ENCODE data around the gene NRROS.
"Not testable (repeated sequence)": the region's sequence is repeated elsewhere in the genome, so short reads cannot be mapped to it uniquely, and the experiment has no call there.

The NRROS gene

DNA sequence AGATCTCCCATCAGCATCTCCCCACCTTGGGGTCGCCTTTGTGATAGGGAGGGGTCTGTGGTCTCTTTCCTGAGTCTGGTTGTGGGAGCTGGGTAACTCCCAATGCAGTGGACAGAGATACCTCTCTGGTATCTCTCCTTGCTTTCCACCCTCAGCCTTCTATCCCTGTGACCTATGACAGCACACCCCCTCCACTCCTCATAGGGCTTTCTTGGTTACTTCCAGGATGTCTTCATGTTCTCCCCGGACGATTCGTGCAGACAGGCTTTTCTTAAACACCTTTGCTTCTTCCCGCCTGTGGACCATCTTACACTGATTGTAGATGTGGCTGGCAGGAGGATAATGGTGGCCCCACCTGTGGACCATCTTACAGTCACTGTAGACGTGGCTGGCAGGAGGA lies 14.2 kb upstream of the NRROS start:
- no peak for DNase-seq

DNA sequence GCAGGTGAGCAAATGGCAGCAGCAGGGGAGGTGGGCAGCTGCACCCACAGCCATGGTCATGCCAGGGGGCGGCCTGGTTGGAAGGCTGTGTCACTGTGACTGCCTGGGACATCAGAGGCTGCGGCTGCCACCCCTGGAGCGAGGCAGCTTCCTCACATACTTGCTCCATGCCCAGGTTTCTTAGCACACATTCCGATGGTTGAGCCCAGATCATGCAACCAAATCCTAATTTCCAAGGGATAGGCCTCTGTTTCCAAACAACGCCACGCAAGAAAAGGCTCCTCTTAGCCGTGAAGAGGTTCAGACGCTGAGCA lies 11.6 kb upstream of the NRROS start:
- no peak for DNase-seq

DNA sequence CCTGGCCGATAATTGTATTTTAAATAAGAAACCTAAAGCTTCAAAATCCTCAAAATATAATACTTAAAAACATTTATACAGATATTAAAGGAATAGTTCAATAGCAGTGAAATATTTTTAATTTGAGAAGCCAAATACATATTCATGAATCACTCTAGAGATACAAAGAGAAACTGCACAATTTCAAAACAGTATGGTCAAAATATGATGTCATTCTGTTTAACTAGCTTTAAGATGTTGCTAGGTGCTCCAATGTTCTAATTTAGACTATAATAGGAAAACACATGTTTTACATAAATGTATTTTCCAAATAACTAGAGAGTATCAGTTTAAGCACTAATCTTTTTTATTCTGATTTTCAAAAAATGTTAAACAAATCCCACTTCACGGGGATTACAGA lies 10.3 kb upstream of the NRROS start:
- DNase-seq = no peak

DNA sequence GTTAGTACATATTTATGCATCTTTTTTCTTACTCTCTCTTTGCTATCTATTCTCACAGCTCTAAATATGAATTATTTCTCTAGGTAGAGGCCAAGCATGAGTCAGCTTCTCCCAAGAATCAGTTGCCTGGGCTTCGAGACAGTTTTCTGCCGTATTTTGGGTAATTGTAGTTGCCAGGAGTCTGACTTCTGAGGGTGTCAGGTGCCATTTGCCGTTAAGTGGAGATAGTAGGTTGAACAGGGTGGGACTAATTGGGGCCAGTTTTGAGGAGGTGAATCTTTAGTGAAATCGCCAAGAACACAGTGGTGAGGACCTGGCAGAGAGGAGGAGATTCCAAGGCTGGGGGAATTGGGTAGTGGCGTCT lies 7.8 kb upstream of the NRROS start:
- DNase-seq = no peak

DNA sequence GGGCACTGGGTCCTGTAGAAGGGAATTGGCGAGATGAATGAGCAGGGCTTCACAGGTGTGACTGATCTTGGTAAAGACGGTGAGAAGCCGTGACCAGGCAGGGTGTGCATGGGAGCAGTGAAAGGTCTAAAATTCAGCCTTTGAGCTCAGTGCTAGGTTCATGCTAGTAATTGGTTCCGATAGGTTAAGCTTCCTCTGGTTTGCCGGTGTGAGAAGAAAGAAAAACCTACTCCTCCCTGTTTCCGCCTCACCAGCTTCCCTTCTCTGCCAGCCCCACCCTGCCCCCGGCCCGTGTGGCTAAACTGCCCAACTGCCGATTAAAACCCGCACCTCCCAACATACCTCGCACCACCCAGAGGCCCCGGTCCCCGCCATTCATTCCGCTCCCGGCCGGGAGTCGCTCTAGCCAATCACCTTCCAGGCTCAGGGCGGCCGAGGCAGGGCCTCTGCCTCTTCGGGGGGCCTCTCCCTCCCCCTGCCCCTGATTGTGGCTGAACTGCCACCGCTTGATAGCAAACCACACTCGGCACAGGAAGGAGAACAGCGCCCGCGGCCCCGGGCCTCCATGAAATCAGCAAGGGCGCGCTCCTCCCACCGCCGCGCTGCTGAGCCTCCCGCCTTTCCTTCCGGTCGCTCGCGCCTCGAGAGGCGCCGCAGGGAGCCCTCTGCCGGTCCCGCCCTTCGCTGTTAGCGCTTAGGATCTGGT lies 7.3 kb upstream of the NRROS start:
- DNase-seq = peak; percentile 94

DNA sequence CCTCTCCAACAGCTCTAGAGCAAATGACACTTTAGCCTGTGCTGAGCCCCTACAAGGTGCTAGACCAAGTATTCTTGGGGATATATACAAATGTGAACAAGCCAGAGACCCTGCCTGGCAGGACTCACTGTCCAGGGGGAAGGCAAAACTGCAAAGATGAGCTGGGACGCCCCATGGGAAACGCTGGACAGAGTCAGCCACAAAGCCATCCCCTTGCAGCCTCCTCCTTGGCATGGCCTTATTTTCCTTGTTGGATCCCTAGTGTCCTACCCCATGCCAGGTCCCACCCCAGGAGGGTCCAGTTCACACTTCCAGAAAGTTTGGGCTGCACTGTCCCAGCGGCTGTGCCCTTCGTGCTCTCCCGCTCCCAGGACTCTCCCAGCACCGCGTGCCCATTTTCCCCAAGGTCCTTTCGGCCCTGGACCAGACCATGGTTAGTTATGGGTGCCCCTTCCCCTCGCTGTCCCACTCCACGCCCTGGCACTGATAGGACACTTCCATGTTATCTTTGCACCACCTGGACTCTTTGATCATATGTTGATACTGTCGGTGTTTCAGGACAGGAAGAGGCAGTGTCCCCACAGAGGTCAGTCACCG lies 5.8 kb upstream of the NRROS start:
- no peak for DNase-seq

DNA sequence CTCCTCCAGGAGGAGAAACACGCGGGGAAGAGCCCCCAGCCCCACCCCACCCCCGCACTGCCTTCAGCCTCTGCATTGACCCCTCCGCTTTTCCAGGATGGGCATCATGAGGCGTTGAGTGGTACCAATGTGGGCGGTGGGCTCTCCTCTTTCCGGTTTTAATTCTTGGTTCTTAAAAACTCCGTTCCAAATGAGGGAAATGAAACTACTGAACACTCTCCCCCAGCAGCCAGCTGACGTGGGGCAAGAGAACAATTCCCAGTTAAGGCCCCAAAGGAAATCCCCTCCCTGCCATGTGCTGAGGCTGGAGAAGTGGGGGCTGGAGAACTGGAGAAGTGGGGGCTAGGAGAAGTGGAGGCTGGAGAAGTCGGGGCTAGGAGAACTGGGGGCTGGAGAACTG lies 5.3 kb upstream of the NRROS start:
- no peak for DNase-seq

DNA sequence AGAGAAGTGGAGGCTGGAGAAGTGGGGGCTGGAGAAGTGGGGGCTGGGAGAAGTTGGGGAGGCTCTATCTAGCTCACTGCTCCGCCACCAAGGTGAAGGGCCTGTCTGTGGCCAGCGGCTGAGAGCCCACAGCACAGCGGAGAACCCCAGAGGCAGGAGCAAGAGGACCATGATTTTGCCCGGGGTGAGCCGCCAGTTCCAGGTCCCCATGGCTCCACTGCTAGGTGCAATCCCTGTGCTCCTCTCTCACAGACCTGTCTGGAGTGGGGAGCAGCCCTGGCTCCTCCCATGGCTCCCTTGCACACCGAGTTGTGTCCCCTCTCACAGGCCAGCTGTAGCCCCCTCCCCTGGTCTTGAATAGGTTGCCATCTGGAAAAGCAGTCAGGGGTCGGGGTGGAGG lies 4.7 kb upstream of the NRROS start:
- DNase-seq = no peak

DNA sequence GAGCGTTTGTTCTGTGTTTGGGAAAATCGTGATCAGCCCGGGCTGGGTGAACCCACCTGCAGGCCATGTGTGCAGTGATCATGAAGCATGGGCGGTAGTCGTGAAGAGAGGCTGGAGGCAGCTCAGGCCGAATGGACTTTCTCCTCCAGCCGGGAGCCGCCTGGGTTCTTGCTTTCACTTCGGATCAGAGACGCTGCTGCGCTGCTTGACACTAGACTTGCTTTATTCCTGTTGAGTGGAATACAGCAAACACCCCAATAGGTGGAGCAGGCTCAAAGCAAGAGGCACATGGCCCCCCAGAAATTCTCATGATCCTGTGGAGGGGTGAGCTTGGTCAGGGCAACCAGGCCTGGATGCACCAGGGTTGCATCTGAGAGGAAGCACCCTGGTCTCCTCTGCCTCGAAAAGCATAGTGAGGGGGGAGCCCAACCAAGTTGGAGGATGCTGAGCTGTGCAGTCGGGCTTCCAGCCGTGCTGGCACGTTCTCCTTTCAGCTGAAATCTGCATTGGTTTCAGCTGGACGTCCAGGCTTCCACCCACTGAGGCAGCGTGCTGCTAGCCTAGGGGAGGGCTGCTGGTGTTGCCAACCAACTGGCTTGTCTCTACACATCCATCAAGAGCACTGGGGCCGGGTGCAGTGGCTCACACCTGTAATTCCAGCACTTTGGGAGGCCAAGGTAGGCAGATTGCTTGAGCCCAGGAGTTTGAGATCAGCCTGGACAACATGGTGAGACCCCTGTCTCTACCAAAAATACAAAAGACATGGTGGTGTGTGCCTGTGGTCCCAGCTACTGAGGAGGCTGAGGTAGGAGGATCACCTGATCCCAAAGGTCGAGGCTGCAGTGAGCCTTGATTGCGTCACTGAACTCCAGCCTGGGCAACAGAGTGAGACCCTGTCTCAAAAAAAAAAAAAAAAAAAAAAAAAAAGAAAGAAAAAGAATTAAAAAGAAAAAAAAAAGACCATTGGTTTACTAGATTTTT lies 2.8 kb upstream of the NRROS start:
- no peak for DNase-seq

DNA sequence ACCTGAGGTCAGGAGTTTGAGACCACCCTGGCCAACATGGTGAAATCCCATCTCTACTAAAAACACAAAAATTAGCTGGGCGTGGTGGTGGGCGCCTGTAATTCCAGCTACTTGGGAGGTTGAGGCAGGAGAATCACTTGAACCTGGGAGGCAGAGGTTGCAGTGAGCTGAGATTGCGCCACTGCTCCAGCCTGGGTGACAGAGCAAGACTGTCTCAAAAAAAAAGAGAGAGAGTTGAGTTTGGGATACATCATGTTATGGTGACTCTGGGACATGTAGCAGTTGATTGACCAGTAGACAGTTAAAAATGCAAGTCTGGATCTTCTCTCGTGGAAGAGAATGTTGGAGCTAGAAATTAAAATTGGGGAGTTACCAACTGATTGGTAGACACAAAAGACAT lies 1.6 kb upstream of the NRROS start:
- DNase-seq = not testable (repeated sequence)

DNA sequence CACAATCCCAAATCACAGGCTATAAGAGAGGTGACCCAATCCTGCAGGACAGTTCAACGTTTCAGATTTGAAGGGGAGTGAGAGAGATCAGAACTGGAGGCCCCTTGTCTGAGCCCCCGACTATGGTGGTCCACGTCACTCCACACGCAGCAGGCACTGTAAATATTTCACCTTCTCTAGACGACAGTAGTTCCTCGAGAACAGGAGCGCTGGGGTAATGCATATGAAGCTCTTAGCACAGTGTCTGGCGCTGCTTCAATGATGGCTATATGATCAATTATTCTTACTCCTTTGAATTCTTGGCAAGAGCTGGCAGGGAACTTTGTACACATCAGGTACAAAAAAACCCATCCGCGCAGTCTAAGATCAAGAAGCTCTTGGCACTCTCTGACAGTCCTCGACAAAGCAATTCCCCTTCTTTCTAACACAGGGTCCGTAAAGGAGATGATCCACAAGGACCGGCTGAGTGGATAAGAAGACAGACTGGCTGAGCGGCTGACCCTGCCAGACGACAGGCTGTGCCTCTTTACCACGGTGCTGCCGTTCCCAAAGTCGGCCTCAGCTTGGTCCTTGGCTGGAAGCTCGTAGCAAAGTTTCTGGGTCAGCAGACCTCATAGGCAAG lies 522 bp upstream of the NRROS start:
- DNase-seq = peak; percentile 63

DNA sequence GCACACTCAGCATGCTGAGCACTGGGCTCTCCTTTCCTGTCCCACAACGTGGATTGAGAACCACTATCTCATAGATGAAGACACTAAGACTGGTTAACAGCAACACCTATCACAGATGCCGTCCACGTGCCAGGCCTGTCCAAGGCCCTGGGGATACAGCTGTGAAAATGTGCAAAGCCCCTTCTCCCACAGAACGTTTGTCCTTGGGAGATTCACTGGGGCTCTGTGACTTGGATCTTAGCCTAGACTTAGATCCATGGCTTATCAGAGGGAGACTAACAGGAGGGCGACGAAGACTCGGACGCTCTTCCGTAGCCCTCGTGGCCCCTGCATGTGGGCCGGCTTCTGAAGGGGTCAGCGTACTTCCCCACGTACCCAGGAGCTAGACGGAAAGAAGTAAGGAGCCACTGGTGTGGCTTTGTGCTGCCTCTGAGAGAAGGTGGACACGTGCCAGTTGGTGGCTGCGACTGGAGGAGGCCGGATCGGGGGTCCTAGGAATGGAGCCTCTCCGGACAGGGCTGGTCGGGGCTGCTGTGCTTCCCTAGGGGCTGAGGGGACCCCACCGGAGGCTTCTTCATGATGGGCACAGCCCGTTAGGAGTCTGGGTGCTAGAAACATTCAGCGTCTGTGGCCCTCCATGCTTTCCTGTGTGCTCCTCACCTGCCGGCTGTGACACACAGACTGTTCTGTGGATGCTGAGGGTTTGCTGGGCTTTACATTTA lies 964 bp downstream of the NRROS start:
- DNase-seq = no peak

DNA sequence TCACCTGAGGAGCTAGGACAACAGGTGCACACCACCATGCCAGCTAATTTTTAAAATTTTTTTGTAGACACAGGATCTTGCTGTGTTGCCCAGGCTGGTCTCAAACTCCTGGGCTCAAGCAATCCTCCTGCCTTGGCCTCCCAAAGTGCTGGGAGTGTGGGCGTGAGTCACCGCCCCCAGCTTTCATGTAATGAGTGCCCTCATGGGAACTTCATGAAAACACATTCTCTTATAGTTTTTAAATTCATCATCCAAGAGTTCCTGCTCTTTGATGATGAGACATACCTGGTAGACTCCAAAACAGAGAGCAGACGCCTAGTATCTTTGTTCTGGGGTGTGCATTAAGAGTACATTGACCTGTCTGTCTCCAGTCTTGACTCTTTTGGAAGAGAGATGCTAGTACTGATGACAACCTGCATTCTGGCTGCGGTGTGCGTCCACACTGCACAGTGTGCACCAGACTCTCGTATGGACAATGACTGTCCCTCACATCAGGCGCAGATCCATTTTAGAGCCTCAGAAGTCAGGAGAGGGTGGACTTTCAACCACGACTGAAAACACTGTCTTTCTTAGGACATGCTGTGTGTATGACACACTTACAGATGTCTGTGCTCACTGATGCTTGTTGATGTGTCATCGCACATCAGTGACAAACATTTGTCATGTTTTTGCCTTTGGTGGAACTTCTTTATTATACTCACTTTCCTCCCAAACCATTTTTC lies 2.0 kb downstream of the NRROS start:
- no peak for DNase-seq

DNA sequence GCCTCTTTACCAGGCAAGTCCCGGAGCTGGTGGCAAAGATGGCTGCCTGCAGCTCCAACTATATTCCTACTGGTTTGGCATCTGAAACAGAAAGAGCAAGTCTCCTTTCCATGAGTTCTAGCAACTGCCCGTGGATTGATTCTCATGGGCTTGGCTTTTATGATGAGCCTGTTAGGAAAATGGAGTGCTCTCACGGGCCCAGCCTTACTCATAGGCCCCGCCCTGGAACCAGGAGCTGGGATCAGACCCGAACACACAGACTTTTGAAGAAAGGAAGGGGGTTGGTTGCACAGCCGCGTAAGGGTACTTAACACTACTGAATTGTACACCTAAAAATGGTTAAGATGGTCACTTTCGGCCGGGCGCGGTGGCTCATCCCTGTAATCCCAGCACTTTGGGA lies 2.9 kb downstream of the NRROS start:
- no peak for DNase-seq

DNA sequence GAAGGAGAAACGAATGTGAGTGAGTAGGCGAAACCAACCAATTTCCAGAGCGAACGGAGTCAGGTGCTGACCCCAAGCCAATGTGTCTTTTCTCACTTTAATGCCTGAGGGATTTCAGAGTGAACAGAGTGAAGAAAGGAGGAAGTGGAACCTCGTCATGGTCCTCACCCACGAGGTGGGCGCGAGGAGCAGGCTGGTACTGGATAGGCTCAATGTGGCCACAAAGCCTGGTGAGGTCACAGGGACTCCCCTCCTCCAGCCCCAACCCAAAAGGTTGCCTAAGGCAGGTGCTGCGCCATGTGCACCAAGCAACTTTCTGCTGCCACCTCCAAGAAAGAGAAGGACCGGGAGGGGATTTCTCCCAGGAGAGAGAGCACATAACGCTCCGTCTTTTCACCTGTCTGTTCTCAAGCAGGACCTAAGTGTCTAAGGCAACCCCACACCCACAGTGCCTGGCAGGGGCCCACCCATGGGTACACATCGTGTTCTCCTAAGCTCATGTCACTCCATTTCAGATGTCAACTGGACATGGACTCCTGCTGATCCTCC lies 3.8 kb downstream of the NRROS start:
- DNase-seq = no peak

DNA sequence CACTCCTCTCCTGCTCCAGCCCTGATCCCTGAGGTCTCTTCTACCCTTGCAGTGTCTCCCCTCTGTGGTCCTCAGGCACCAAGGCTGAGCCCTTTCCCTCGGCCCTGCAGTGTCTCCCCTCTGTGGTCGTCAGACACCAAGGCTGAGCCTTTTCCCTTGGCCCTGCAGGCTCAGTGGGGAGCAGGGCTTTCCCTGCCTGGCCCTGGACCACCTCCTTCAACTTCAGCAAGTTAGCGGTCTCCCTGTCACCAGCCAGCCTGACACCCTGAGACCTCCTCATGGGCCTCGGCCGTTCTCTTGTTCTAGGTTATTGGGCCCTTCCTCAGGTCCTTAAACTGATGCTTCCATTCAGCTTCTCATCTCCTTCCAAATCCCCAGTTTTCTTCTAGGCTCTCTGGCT lies 4.3 kb downstream of the NRROS start:
- DNase-seq = no peak

DNA sequence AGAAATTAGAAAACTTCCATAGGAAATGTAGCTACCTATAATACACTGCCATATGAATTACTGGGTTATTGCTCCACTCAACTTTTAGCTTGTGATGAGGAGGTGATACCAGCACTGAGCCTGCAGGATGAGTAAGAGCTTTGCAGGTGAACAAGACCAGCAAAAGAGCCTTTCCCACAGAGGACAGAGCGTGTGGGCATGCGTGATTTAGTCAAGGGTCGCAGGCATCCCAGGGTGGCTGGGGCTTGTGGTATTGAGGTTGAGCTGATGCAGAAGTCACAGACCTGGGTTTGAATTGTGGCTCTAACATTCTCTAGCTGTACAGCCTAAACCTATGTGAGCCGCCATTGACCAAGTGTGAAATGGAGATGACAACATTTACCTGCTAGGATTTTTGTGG lies 5.6 kb downstream of the NRROS start:
- DNase-seq = no peak

DNA sequence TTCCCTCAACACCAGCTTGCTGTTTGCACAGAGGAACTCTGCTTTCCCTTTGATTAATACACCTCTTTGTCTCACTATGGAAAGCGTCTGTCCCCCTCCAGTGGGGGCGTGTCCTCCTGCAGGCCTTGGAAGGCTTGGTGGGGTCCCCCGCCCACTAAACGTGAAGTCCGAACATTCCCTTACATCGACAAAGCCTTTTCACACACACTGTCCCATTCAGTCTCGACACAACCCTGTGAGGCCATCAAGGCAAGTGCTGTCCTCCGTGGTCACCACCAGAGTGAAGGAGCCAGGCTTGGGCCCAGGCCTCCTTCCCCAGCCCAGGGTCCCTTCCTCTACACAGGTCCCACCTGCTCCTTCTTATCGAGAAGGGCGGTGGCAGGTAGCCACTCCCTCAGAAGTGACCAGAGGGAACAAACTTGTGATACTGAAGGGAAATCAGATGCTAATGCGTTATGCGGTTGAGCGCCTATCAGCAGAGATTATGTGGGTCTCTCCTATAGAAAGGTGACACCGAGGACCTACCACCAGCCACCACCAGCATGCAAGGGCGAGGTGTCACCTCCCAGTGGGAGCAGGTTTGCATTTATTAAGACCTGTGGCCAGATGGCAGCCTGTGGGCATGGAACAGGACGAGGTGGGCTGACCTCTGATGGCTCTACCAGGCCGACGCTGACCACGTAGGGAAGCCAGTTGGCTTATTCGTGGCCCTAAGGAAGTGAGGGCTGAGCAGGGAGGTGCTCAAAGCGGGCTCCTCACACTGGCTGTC lies 6.6 kb downstream of the NRROS start:
- no peak for DNase-seq

DNA sequence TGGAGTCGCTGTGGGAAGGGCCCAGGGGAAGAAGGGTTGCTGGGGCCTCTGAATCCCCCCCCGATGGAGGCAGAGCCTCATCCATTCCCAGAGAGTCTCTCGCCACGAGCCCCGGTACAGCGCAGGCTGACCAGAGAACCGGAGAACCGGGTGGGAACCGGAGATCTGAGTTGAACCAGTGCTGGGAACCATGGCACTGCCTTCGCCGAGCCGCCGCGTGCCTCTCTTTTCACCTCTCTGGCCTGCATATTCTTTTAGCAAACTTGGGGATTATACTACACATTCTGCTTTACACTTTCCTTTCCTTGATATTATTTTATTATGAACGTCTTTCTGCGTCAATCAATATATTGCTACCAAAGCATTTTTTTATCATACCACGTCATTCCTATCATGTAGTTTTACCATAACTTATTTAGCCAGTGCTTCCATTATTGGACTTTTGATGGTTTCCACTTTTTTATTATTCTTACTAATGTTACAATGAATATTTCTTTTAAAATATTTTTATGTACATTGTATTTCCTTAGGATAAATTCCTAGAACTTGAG lies 7.2 kb downstream of the NRROS start:
- no peak for DNase-seq

DNA sequence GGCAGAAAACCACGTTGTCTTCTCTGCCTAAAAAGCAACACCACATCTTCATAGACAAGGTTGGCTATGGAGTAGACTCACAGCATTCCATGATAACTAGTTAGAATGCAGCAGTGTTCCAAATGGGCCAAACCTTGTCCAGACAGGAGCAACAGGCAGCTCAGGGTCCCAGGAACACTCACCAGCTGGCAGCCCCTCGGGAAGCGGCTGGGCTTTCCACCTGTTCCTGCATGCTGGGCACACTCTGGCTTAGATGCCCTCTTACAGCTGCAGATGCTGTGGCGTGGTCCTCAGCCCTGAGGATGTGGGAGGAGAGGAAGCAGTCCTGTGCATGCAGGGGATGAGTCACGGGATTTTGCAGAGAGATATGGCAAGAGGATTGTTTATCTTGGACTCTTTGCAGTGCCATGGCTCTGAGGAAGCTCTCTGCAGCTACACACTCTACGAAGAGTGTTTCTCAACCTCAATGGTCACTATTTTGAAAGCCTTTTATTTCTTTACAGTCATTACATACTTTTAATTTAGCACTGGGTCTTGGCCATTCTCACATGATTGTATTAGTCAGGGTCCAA lies 11.3 kb downstream of the NRROS start:
- DNase-seq = no peak

DNA sequence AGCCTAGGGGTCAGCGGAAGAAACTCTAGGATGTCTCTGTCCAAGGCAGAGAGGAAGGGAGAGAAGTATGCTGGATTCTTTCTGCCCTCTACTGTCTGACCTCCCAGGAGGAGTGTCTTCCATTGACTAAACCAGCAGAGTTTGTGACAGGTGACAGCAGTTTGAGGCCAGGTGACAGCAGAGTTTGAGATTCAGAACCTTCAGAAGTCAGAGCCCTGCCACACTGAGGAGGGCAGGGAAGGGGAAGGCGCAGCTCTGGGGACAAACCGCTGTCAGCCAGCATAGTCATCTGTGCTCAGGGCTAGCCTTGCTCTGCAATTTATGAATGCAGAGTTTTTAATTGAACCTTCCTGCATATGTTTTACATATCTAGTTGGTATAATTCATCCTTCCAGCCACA lies 12.3 kb downstream of the NRROS start:
- no peak for DNase-seq

Measured in NCI-H2227 treated with DMSO at 0.1 percent for 48 hours (cell line).